ENCODE measurements around the gene LRRC3B. TPM values are rescaled to one million over a fixed set of nuclear protein-coding genes. Genes with fewer than 3 reads are reported as not detected.

LRRC3B gene
- polyA plus RNA-seq, 1 experiment = not detected

- H3K27ac ChIP-seq (ENCODE audit: low read depth, low read length) = no peak overlapping the region
- H3K27me3 ChIP-seq (ENCODE audit: control insufficient read depth, insufficient read depth, low read length) = no peaks in the 10 kb centered on the region
- no peak for TF ChIP-seq CTCF (IDR thresholded peaks at IDR 0.05; ENCODE audit: low read depth, low read length)
- ChIA-PET POLR2A (no interaction called here), CTCF (no interaction called here)
- H3K9me3 ChIP-seq (ENCODE audit: control insufficient read depth, insufficient read depth, low read length) = no peaks in the 10 kb centered on the region; the same call in 1 of the 2 replicates
- no peak overlapping the region for H3K4me3 ChIP-seq (ENCODE audit: low read depth, low read length)
- no peak for DNase-seq (ENCODE audit: low read depth, low spot score)
Observed at GRCh38 chr3:26703519-26703918, 80.9 kb downstream of the LRRC3B start.

GRCh38 chr3:26704736-26705135 lies 82.2 kb downstream of the LRRC3B start:
- Histone ChIP-seq H3K27me3 (ENCODE audit: control insufficient read depth, insufficient read depth, low read length) (no peaks in the 10 kb centered on the region), H3K4me3 (ENCODE audit: low read depth, low read length) (no peak overlapping the region), H3K9me3 (ENCODE audit: control insufficient read depth, insufficient read depth, low read length) (no peaks in the 10 kb centered on the region; the same call in 1 of the 2 replicates), H3K27ac (ENCODE audit: low read depth, low read length) (no peak overlapping the region)
- no peak for DNase-seq (ENCODE audit: low read depth, low spot score)
- ChIA-PET POLR2A (no interaction called here), CTCF (no interaction called here)
- no peak for TF ChIP-seq CTCF (IDR thresholded peaks at IDR 0.05; ENCODE audit: low read depth, low read length)

GRCh38 chr3:26708501-26708900 lies 85.9 kb downstream of the LRRC3B start:
- DNase-seq (ENCODE audit: low read depth, low spot score) = no peak
- POLR2A ChIA-PET = no interaction called here
- H3K27ac ChIP-seq (ENCODE audit: low read depth, low read length) = no peak overlapping the region
- H3K27me3 ChIP-seq (ENCODE audit: control insufficient read depth, insufficient read depth, low read length) = no peaks in the 10 kb centered on the region
- CTCF ChIA-PET = no interaction called here
- TF ChIP-seq CTCF (IDR thresholded peaks at IDR 0.05; ENCODE audit: low read depth, low read length) = no peak
- H3K4me3 ChIP-seq (ENCODE audit: low read depth, low read length) = no peak overlapping the region
- no peaks in the 10 kb centered on the region; the same call in 1 of the 2 replicates for H3K9me3 ChIP-seq (ENCODE audit: control insufficient read depth, insufficient read depth, low read length)

- Histone ChIP-seq H3K27me3 (ENCODE audit: control insufficient read depth, insufficient read depth, low read length) (no peaks in the 10 kb centered on the region), H3K9me3 (ENCODE audit: control insufficient read depth, insufficient read depth, low read length) (peaks cover 5% of the 10 kb centered on the region; the same call in 1 of the 2 replicates), H3K4me3 (ENCODE audit: low read depth, low read length) (no peak overlapping the region), H3K27ac (ENCODE audit: low read depth, low read length) (no peak overlapping the region)
- ChIA-PET POLR2A (no interaction called here), CTCF (no interaction called here)
- TF ChIP-seq CTCF (IDR thresholded peaks at IDR 0.05; ENCODE audit: low read depth, low read length) = no peak
- no peak for DNase-seq (ENCODE audit: low read depth, low spot score)
Observed at GRCh38 chr3:26712211-26713026, 89.8 kb downstream of the LRRC3B start.

- Histone ChIP-seq H3K27ac (ENCODE audit: low read depth, low read length) (no peak overlapping the region), H3K4me3 (ENCODE audit: low read depth, low read length) (no peak overlapping the region), H3K27me3 (ENCODE audit: control insufficient read depth, insufficient read depth, low read length) (no peaks in the 10 kb centered on the region), H3K9me3 (ENCODE audit: control insufficient read depth, insufficient read depth, low read length) (peaks cover 5% of the 10 kb centered on the region; the same call in 1 of the 2 replicates)
- no peak for DNase-seq (ENCODE audit: low read depth, low spot score)
- CTCF ChIA-PET = no interaction called here
- no peak for TF ChIP-seq CTCF (IDR thresholded peaks at IDR 0.05; ENCODE audit: low read depth, low read length)
- POLR2A ChIA-PET = no interaction called here
Observed at GRCh38 chr3:26713091-26713490, 90.5 kb downstream of the LRRC3B start.

Measured in AG04450 (cell line).